ENCODE results near the gene CFAP61.

GRCh38 chr20:20198011-20198410, 145.7 kb downstream of the CFAP61 start:
- TF ChIP-seq, protein P1, sequence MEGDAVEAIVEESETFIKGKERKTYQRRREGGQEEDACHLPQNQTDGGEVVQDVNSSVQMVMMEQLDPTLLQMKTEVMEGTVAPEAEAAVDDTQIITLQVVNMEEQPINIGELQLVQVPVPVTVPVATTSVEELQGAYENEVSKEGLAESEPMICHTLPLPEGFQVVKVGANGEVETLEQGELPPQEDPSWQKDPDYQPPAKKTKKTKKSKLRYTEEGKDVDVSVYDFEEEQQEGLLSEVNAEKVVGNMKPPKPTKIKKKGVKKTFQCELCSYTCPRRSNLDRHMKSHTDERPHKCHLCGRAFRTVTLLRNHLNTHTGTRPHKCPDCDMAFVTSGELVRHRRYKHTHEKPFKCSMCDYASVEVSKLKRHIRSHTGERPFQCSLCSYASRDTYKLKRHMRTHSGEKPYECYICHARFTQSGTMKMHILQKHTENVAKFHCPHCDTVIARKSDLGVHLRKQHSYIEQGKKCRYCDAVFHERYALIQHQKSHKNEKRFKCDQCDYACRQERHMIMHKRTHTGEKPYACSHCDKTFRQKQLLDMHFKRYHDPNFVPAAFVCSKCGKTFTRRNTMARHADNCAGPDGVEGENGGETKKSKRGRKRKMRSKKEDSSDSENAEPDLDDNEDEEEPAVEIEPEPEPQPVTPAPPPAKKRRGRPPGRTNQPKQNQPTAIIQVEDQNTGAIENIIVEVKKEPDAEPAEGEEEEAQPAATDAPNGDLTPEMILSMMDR (IDR thresholded peaks at IDR 0.05) = no peak
- TF ChIP-seq POLR2A (IDR thresholded peaks at IDR 0.05) = no peak
